IPS DF 6.9 (cell line): Measurements from ENCODE around the gene GALNTL6.

Experiments used
- DNase-seq: peaks from one replicate; pipeline ENCODE4 v3.0.0-alpha.2; 2013; ENCODE audit warnings: low read depth, low spot score
- H3K27ac ChIP-seq: one replicate; pipeline ENCODE4 v1.5.1; 2013; ENCODE audit warnings: low read length, control low read depth
- H3K27me3 ChIP-seq: 2 replicates; pipeline ENCODE4 v1.6.1; 2013; ENCODE audit warnings: mild to moderate bottlenecking, low read length; ENCODE audit not compliant: control insufficient read depth, insufficient read depth
- H3K36me3 ChIP-seq: 2 replicates; pipeline ENCODE4 v1.6.1; 2013; ENCODE audit warnings: low read length; ENCODE audit not compliant: control insufficient read depth, insufficient read depth
- H3K4me1 ChIP-seq: 2 replicates; pipeline ENCODE4 v1.6.1; 2013; ENCODE audit warnings: low read length; ENCODE audit not compliant: control insufficient read depth, insufficient read depth
- H3K4me3 ChIP-seq: 2 replicates; pipeline ENCODE4 v1.5.1; 2013; ENCODE audit warnings: mild to moderate bottlenecking, low read length
- H3K9me3 ChIP-seq: 2 replicates; pipeline ENCODE4 v1.6.1; 2013; ENCODE audit warnings: low read length, inconsistent platforms; ENCODE audit not compliant: control insufficient read depth, insufficient read depth
- WGBS: extraction: QIAGEN DNeasy Blood & Tissue Kit; methylation state at CpG from one replicate; pipeline ENCODE4 v1.1.7; 2013; ENCODE audit warnings: mixed read lengths, missing lambda C conversion rate; ENCODE audit not compliant: insufficient read length, insufficient coverage; 5-methylcytosine and 5-hydroxymethylcytosine counted together

Gene GALNTL6

DNA sequence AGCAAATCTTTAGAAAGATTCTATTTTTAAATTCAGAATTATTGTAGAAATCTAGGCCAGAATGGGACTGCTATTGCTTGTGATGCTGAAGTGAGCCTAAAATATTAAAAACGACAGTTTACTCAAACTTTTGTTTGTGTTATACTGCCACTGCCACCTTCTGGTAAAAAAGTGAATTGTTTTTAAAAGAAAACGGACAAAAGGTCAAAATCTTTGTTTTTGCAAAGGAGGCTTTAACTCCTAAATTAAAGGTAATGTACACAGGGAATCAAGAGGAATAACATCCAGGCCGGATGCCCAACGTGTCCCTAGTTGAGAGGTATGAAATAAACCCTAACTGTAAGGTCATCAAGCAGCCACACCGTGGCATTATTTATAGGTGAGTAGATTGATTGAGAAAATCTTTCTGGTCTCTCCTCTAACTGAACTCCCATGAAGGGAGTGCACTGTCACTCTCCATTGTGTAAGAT lies 1017.1 kb downstream of the GALNTL6 start:
- Histone ChIP-seq H3K27ac (no peak overlapping the region), H3K4me1 (no peaks in the 10 kb centered on the region), H3K27me3 (no peaks in the 10 kb centered on the region), H3K4me3 (no peak overlapping the region), H3K36me3 (no peaks in the 10 kb centered on the region), H3K9me3 (no peaks in the 10 kb centered on the region)
- no CpG with 5 or more reads among the region's 5 CpGs for WGBS
- no peak for DNase-seq

- Histone ChIP-seq H3K4me1 (no peaks in the 10 kb centered on the region), H3K27ac (no peak overlapping the region), H3K36me3 (no peaks in the 10 kb centered on the region), H3K4me3 (no peak overlapping the region), H3K9me3 (no peaks in the 10 kb centered on the region), H3K27me3 (no peaks in the 10 kb centered on the region)
- DNase-seq: no peak
- 100% methylated on average over 2 of the region's 3 CpGs for WGBS
Measured at GRCh38 chr4:172836661-172837060, 1023.5 kb downstream of the GALNTL6 start.

- no peaks in the 10 kb centered on the region for H3K27me3 ChIP-seq
- WGBS: no CpG with 5 or more reads among the region's 6 CpGs
- no peak overlapping the region for H3K4me3 ChIP-seq
- no peaks in the 10 kb centered on the region for H3K4me1 ChIP-seq
- no peak overlapping the region for H3K27ac ChIP-seq
- DNase-seq: no peak
- H3K9me3 ChIP-seq: no peaks in the 10 kb centered on the region
- H3K36me3 ChIP-seq: no peaks in the 10 kb centered on the region
Measured at GRCh38 chr4:172838111-172838510, 1024.9 kb downstream of the GALNTL6 start.

GRCh38 chr4:172838943-172839342 lies 1025.7 kb downstream of the GALNTL6 start:
- no CpG with 5 or more reads among the region's 3 CpGs for WGBS
- Histone ChIP-seq H3K27ac (no peak overlapping the region), H3K4me3 (no peak overlapping the region), H3K27me3 (no peaks in the 10 kb centered on the region), H3K36me3 (no peaks in the 10 kb centered on the region), H3K4me1 (no peaks in the 10 kb centered on the region), H3K9me3 (no peaks in the 10 kb centered on the region)
- no peak for DNase-seq

GRCh38 chr4:172842779-172843178 lies 1029.6 kb downstream of the GALNTL6 start:
- no peaks in the 10 kb centered on the region for H3K9me3 ChIP-seq
- H3K36me3 ChIP-seq: no peaks in the 10 kb centered on the region
- WGBS: no CpG with 5 or more reads among the region's 4 CpGs
- no peaks in the 10 kb centered on the region for H3K4me1 ChIP-seq
- H3K4me3 ChIP-seq: no peak overlapping the region
- DNase-seq: no peak
- H3K27ac ChIP-seq: no peak overlapping the region
- H3K27me3 ChIP-seq: no peaks in the 10 kb centered on the region

DNA sequence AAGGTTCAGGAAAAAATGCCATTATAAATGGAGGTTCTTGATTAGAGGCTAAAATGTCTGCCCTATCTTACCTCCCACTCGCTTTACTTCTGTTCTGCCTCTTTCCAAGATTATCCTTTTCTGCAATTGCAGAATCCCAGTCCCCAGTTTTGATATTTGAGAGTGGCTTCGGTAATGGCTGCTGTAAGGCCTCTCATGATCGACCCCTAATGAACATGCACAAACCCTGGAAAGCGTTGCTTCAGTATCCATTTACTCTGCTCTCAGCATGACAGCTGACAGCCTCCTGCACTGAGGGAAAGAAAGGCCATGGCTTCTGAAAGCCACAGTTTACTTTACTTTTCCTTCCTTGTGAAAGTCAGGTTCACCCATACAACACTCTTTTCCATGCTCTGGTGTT lies 1030.0 kb downstream of the GALNTL6 start:
- no CpG with 5 or more reads among the region's 4 CpGs for WGBS
- no peak for DNase-seq

DNA sequence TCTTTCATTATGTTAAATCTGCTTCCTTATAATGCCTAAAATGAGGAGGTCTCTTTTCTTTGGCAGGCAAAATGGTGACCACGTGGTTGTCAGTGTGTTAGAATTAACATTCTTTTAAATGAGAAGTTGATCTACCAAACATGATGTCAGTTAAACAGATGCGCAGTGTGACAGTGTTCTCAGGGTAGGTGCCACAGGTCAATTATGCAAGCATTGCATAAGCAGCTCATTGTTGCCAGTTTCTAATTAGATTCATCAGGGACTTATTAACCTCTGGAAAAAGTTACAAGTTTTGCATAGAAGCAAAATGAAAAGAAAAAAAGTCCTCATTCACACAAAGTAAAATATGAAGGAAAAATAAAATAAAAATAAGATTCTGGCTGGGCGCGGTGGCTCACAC lies 1031.4 kb downstream of the GALNTL6 start:
- H3K27me3 ChIP-seq: no peaks in the 10 kb centered on the region
- H3K9me3 ChIP-seq: no peaks in the 10 kb centered on the region
- H3K4me1 ChIP-seq: no peaks in the 10 kb centered on the region
- DNase-seq: no peak
- no peak overlapping the region for H3K27ac ChIP-seq
- no peak overlapping the region for H3K4me3 ChIP-seq
- no peaks in the 10 kb centered on the region for H3K36me3 ChIP-seq
- WGBS: no CpG with 5 or more reads among the region's 4 CpGs

More for the DNA sequence above, 1030.0 kb downstream of the GALNTL6 start:
- no peak overlapping the region for H3K4me3 ChIP-seq
- H3K27me3 ChIP-seq: no peaks in the 10 kb centered on the region
- no peaks in the 10 kb centered on the region for H3K9me3 ChIP-seq
- no peak overlapping the region for H3K27ac ChIP-seq
- no peaks in the 10 kb centered on the region for H3K4me1 ChIP-seq
- no peaks in the 10 kb centered on the region for H3K36me3 ChIP-seq

GRCh38 chr4:172845281-172845680 lies 1032.1 kb downstream of the GALNTL6 start:
- WGBS: no CpG with 5 or more reads among the region's 3 CpGs
- Histone ChIP-seq H3K36me3 (no peaks in the 10 kb centered on the region), H3K9me3 (no peaks in the 10 kb centered on the region), H3K4me1 (no peaks in the 10 kb centered on the region), H3K27me3 (no peaks in the 10 kb centered on the region), H3K27ac (no peak overlapping the region), H3K4me3 (no peak overlapping the region)
- no peak for DNase-seq

GRCh38 chr4:172850838-172851237 lies 1037.6 kb downstream of the GALNTL6 start:
- H3K9me3 ChIP-seq: no peaks in the 10 kb centered on the region
- no peaks in the 10 kb centered on the region for H3K36me3 ChIP-seq
- no peak for DNase-seq
- H3K27ac ChIP-seq: no peak overlapping the region
- H3K27me3 ChIP-seq: no peaks in the 10 kb centered on the region
- no CpG with 5 or more reads among the region's 1 CpG for WGBS
- no peak overlapping the region for H3K4me3 ChIP-seq
- no peaks in the 10 kb centered on the region for H3K4me1 ChIP-seq

- DNase-seq: no peak
- no peaks in the 10 kb centered on the region for H3K27me3 ChIP-seq
- no peak overlapping the region for H3K27ac ChIP-seq
- H3K36me3 ChIP-seq: no peaks in the 10 kb centered on the region
- no peak overlapping the region for H3K4me3 ChIP-seq
- no CpG with 5 or more reads among the region's 1 CpG for WGBS
- H3K9me3 ChIP-seq: no peaks in the 10 kb centered on the region
- H3K4me1 ChIP-seq: no peaks in the 10 kb centered on the region
Measured at GRCh38 chr4:172851534-172851933, 1038.3 kb downstream of the GALNTL6 start.

DNA sequence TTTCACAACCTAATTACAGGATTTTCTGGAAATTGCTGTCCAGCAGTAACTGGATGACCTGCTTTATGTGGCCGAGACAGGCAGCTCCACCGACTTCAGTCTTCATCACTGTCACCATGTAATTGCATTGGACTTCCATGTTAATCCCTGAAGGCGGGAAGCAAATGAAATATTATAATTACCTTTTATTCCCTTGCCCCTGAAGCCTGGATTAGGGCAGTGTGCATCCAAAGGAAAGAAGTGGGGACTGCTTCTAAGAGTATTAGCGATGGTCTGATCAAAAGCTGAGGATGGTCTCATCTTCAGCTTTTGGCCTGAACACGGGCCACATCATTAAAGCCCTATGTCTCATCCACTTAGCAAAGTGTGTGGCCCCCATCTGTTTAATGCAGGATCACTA lies 1043.8 kb downstream of the GALNTL6 start:
- no peaks in the 10 kb centered on the region for H3K9me3 ChIP-seq
- no peak overlapping the region for H3K27ac ChIP-seq
- H3K27me3 ChIP-seq: no peaks in the 10 kb centered on the region
- no peaks in the 10 kb centered on the region for H3K4me1 ChIP-seq
- no peak for DNase-seq
- no peak overlapping the region for H3K4me3 ChIP-seq
- H3K36me3 ChIP-seq: no peaks in the 10 kb centered on the region
- no CpG with 5 or more reads among the region's 5 CpGs for WGBS
